HCT116 (cell line): ENCODE measurements around the gene SYNE2. TPM values are rescaled to one million over a fixed set of nuclear protein-coding genes. Genes with fewer than 3 reads are reported as not detected.

ENCODE experiments used
- ATAC-seq: fragments of 200-7000 bp; cut with Tn5 transposase; 2 replicates; pipeline ENCODE4 v1.9.1; 2020; ENCODE audit warnings: mild to moderate bottlenecking, moderate library complexity
- BruUV-seq: library from RNA; stranded (reverse); fragments of 400-500 nt; replicated peaks from 2 replicates; lab custom pipeline; 2021; lab: Mats Ljungman, UMichigan
- CTCF ChIA-PET: fragments of 300-600 bp; sonication (Branson Sonifier 250); formaldehyde crosslinking; loops from one replicate; lab custom pipeline; 2021; ENCODE audit warnings: antibody characterized with exemption; lab: Charles Lee
- POLR2A ChIA-PET: fragments of 300-600, 350-600 bp; sonication (Branson Sonifier 250); formaldehyde crosslinking; loops from one replicate; lab custom pipeline; 2021; ENCODE audit warnings: antibody characterized with exemption; lab: Charles Lee
- RAD21 ChIA-PET, 2 experiments: fragments of 300-600 bp; sonication (Branson Sonifier 250); formaldehyde crosslinking; loops; one replicate each; lab custom pipeline; 2023; ENCODE audit warnings: low total read pairs in 2 of 2; ENCODE audit not compliant: uncharacterized antibody in 2 of 2, unreplicated experiment in 2 of 2, low non-redundant PET in 1 of 2; lab: Charles Lee
- DNase-seq: peaks from one replicate; pipeline ENCODE4 v3.0.0-alpha.2; 2010; ENCODE audit warnings: low read depth, low spot score
- H2AFZ ChIP-seq: fragments of 200-600 bp; shearing (Covaris generic), sonication (generic); 2 replicates; pipeline ENCODE4 v1.6.1; 2017; ENCODE audit warnings: low read depth, mixed run types, mixed read lengths, antibody characterized with exemption, low read length; ENCODE audit not compliant: poor library complexity, severe bottlenecking
- H3K27ac ChIP-seq: 2 replicates; pipeline ENCODE4 v1.5.1; 2012; ENCODE audit warnings: low read depth, low read length
- H3K27me3 ChIP-seq: fragments of 200-600 bp; sonication (generic); 2 replicates; pipeline ENCODE4 v1.6.1; 2016; ENCODE audit warnings: mixed run types, low read length, mixed read lengths; ENCODE audit not compliant: insufficient read depth
- H3K36me3 ChIP-seq, 2 experiments: fragments of 200-500 bp in 1 of 2; fragments of 200-600 bp in 1 of 2; sonication (Bioruptor generic) in 1 of 2; sonication (generic) in 1 of 2; 2 replicates each; pipeline versions ENCODE4 v1.5.1 to v1.6.1; 2014 to 2016; ENCODE audit warnings: low read length in 2 of 2, inconsistent platforms in 1 of 2, mixed read lengths in 1 of 2, mixed run types in 1 of 2; ENCODE audit not compliant: insufficient read depth in 2 of 2, control insufficient read depth in 1 of 2
- H3K4me1 ChIP-seq, 2 experiments: fragments of 200-600 bp in 1 of 2; sonication (generic) in 1 of 2; 2 replicates each; pipeline versions ENCODE4 v1.5.1 to v1.6.1; 2012 to 2017; ENCODE audit warnings: low read length in 2 of 2, inconsistent platforms in 1 of 2, mild to moderate bottlenecking in 1 of 2, mixed read lengths in 1 of 2, mixed run types in 1 of 2, moderate library complexity in 1 of 2; ENCODE audit not compliant: insufficient read depth in 2 of 2, control insufficient read depth in 1 of 2
- H3K4me2 ChIP-seq: fragments of 200-600 bp; sonication (generic); 2 replicates; pipeline ENCODE4 v1.6.1; 2017; ENCODE audit warnings: mixed run types, low read length, mixed read lengths
- H3K4me3 ChIP-seq, 2 experiments: fragments of 200-600 bp in 1 of 2; sonication (generic) in 1 of 2; replicated peaks in 1 of 2; 2 replicates each; pipeline ENCODE4 v1.5.1; 2011 to 2016; ENCODE audit warnings: low read length in 2 of 2, control low read depth in 1 of 2, low read depth in 1 of 2, mild to moderate bottlenecking in 1 of 2, mixed read lengths in 1 of 2, mixed run types in 1 of 2
- H3K79me2 ChIP-seq: fragments of 200-600 bp; sonication (generic); 2 replicates; pipeline ENCODE4 v1.6.1; 2017; ENCODE audit warnings: mild to moderate bottlenecking, mixed run types, low read length, moderate library complexity, mixed read lengths; ENCODE audit not compliant: insufficient read depth
- H3K9ac ChIP-seq: fragments of 200-600 bp; sonication (generic); 2 replicates; pipeline ENCODE4 v1.6.1; 2016; ENCODE audit warnings: low read length, mixed read lengths
- H3K9me2 ChIP-seq: fragments of 200-600 bp; sonication (generic), shearing (Covaris generic); 2 replicates; pipeline ENCODE4 v1.6.1; 2017; ENCODE audit warnings: mixed run types, mild to moderate bottlenecking, moderate library complexity; ENCODE audit not compliant: insufficient read depth
- H3K9me3 ChIP-seq, 2 experiments: fragments of 200-500 bp in 1 of 2; fragments of 200-600 bp in 1 of 2; sonication (Bioruptor generic) in 1 of 2; sonication (generic) in 1 of 2; 2 replicates each; pipeline ENCODE4 v1.6.1; 2014 to 2017; ENCODE audit warnings: low read length in 2 of 2, mixed read lengths in 2 of 2, inconsistent platforms in 1 of 2, low read depth in 1 of 2, mild to moderate bottlenecking in 1 of 2, mixed run types in 1 of 2, moderate library complexity in 1 of 2; ENCODE audit not compliant: control insufficient read depth in 1 of 2, insufficient read depth in 1 of 2
- H4K20me1 ChIP-seq: fragments of 200-600 bp; sonication (generic), shearing (Covaris generic); 2 replicates; pipeline ENCODE4 v1.6.1; 2017; ENCODE audit warnings: mixed run types, mild to moderate bottlenecking, moderate library complexity; ENCODE audit not compliant: insufficient read depth
- ATF3 ChIP-seq: IDR thresholded peaks from 2 replicates; pipeline ENCODE4 v1.6.1; 2012
- CBX3 ChIP-seq: IDR thresholded peaks from 2 replicates; pipeline ENCODE4 v1.6.1; 2012; ENCODE audit warnings: low read depth
- CEBPB ChIP-seq: IDR thresholded peaks from 2 replicates; pipeline ENCODE4 v1.6.1; 2012; ENCODE audit warnings: low read depth
- EZH2phosphoT487 ChIP-seq: fragments of 200-600 bp; IDR thresholded peaks from 2 replicates; pipeline ENCODE4 v1.6.1; 2018; ENCODE audit warnings: antibody characterized with exemption, borderline replicate concordance
- FOSL1 ChIP-seq: IDR thresholded peaks from 2 replicates; pipeline ENCODE4 v1.6.1; 2012; ENCODE audit warnings: low read depth
- JUND ChIP-seq: IDR thresholded peaks from 2 replicates; pipeline ENCODE4 v1.6.1; 2012
- POLR2A ChIP-seq: IDR thresholded peaks from 2 replicates; pipeline ENCODE4 v1.7.0; 2011; ENCODE audit warnings: borderline replicate concordance; ENCODE audit not compliant: insufficient read depth, insufficient read length; ENCODE audit errors: extremely low read depth
- POLR2AphosphoS5 ChIP-seq: IDR thresholded peaks from 2 replicates; pipeline ENCODE4 v1.6.1; 2011; ENCODE audit warnings: mild to moderate bottlenecking, low read depth, low read length, moderate library complexity
- SP1 ChIP-seq: IDR thresholded peaks from 2 replicates; pipeline ENCODE4 v1.6.1; 2012; ENCODE audit warnings: low read depth
- SRF ChIP-seq: IDR thresholded peaks from 2 replicates; pipeline ENCODE4 v1.6.1; 2012; ENCODE audit warnings: low read depth
- TCF7L2 ChIP-seq: IDR thresholded peaks from 2 replicates; pipeline ENCODE4 v1.7.0; 2011; ENCODE audit warnings: borderline replicate concordance, inconsistent platforms; ENCODE audit not compliant: insufficient read depth, insufficient read length; ENCODE audit errors: extremely low read depth
- ZBTB33 ChIP-seq: IDR thresholded peaks from 2 replicates; pipeline ENCODE4 v1.6.1; 2011; ENCODE audit warnings: mild to moderate bottlenecking, low read length, moderate library complexity; ENCODE audit not compliant: insufficient replicate concordance; ENCODE audit errors: extremely low read depth
- intact Hi-C: fragments of 100-400 bp; cut with micrococcal nuclease; formaldehyde crosslinking; loops from 2 replicates; pipeline ENCODE4 v1.10.0; 2022
- total RNA-seq: library from RNA; stranded (reverse); gene quantifications from one replicate; pipeline ENCODE4 v1.2.1, GENCODE V29; 2021; ENCODE audit not compliant: unreplicated experiment

SYNE2 gene
- total RNA-seq, 1 experiment from 2014 or later, result 28.8 TPM

- H3K27ac ChIP-seq, result no peak overlapping the region
- no peak for TF ChIP-seq SP1
- TF ChIP-seq POLR2A, result no peak
- TF ChIP-seq ZBTB33, result no peak
- TF ChIP-seq FOSL1, result no peak
- no peak for TF ChIP-seq SRF
- TF ChIP-seq CEBPB, result no peak
- no peak for TF ChIP-seq POLR2AphosphoS5
- TF ChIP-seq, all 23 proteins: peak for 0
- no peaks in the 10 kb centered on the region for H3K36me3 ChIP-seq
- H2AFZ ChIP-seq, result no peak overlapping the region
- ChIA-PET RAD21 (no interaction called here), CTCF (no interaction called here), POLR2A (no interaction called here)
- no peak for DNase-seq
- no peaks in the 10 kb centered on the region for H3K79me2 ChIP-seq
- H4K20me1 ChIP-seq, result no peaks in the 10 kb centered on the region
- no peak overlapping the region for H3K9ac ChIP-seq
- no peak overlapping the region for H3K4me2 ChIP-seq
- H3K9me3 ChIP-seq, result no peaks in the 10 kb centered on the region
- no peaks in the 10 kb centered on the region for H3K4me1 ChIP-seq
- no TSS peak for BruUV-seq
- no peaks in the 10 kb centered on the region for H3K9me2 ChIP-seq
- no peaks in the 10 kb centered on the region for H3K27me3 ChIP-seq
- no peak overlapping the region for H3K4me3 ChIP-seq
- intact Hi-C loops, result no loop called here
- ATAC-seq, result no peak
These were observed 331.4 kb downstream of the SYNE2 start for GRCh38 chr14:64184103-64184729.

GRCh38 chr14:64185184-64185583, 332.4 kb downstream of the SYNE2 start:
- Histone ChIP-seq H2AFZ (no peak overlapping the region), H3K79me2 (no peaks in the 10 kb centered on the region), H3K4me2 (no peak overlapping the region), H3K9me2 (no peaks in the 10 kb centered on the region), H3K9me3 (no peaks in the 10 kb centered on the region), H3K27me3 (no peaks in the 10 kb centered on the region), H3K27ac (no peak overlapping the region), H3K4me3 (no peak overlapping the region), H3K36me3 (no peaks in the 10 kb centered on the region), H3K4me1 (no peaks in the 10 kb centered on the region), H3K9ac (no peak overlapping the region), H4K20me1 (no peaks in the 10 kb centered on the region)
- ChIA-PET POLR2A (no interaction called here), CTCF (no interaction called here), RAD21 (no interaction called here)
- intact Hi-C loops, result loop anchor here (5.0 kb wide), 1 partner anchor 58 kb away; no protein-coding TSS in a partner anchor
- ATAC-seq (no peak), DNase-seq (no peak)
- BruUV-seq, result no TSS peak
- TF ChIP-seq POLR2AphosphoS5 (no peak), CBX3 (no peak), TCF7L2 (no peak), EZH2phosphoT487 (no peak), ATF3 (no peak), FOSL1 (no peak), POLR2A (no peak), SP1 (no peak), CEBPB (no peak), JUND (no peak), ZBTB33 (no peak)
